ENCODE results near the gene BCAS3.
"Not testable (repeated sequence)": the region's sequence is repeated elsewhere in the genome, so short reads cannot be mapped to it uniquely, and the experiment has no call there.

Gene BCAS3

DNA sequence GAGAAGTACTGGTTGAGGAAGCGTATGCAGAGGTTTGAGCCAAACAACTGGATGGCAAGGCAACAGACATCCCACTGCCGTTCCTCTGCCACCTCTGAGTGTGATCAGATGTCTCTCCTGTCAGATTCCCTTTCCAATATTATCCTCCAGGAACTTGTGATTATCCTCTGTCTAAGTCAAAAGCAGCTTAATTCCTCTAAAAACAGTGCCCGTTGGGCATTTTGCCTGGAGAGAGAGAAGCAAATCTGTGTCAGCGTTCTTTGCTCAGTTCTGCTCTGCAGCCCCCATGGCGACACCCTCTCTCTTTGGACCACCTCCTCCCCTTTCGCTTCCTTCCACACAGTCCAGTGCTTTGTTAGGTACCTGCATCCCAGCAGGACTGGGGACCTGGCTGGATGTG is 665.9 kb downstream of the BCAS3 start:
- Mint-ChIP-seq H3K9me3 (no peaks in the 10 kb centered on the region), H3K27me3 (no peaks in the 10 kb centered on the region), H3K36me3 (ENCODE audit: low read depth) (no peaks in the 10 kb centered on the region), H3K4me3 (no peak overlapping the region), H3K27ac (no peak overlapping the region), H3K4me1 (ENCODE audit: low read depth) (no peaks in the 10 kb centered on the region)

DNA sequence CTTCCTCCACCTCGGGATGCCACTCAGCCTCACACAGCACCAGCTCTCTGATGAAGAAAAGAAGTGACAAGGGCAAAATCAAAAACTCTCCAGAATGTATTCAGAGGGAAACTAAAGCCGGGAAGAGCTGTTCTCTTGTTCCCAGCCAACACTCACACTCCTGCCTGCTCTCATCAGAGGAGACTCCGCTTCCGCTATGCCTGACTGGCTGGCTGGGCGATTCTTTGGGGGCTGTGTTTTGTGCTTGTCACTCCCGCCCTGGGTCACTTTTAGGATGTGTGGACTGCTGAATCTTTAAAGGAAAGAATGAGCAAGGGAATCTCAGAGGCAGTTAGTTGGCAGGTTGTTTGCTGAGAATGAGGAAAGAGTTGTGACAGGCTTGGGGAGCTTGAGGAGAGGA is 667.4 kb downstream of the BCAS3 start:
- Mint-ChIP-seq H3K36me3 (ENCODE audit: low read depth) (no peaks in the 10 kb centered on the region), H3K27ac (no peak overlapping the region), H3K27me3 (no peaks in the 10 kb centered on the region), H3K4me1 (ENCODE audit: low read depth) (no peaks in the 10 kb centered on the region), H3K9me3 (no peaks in the 10 kb centered on the region), H3K4me3 (no peak overlapping the region)

GRCh38 chr17:61345825-61346666 is 668.4 kb downstream of the BCAS3 start:
- H3K4me3 Mint-ChIP-seq = no peak overlapping the region
- H3K36me3 Mint-ChIP-seq (ENCODE audit: low read depth) = no peaks in the 10 kb centered on the region
- no peaks in the 10 kb centered on the region for H3K9me3 Mint-ChIP-seq
- H3K27ac Mint-ChIP-seq = no peak overlapping the region
- H3K27me3 Mint-ChIP-seq = no peaks in the 10 kb centered on the region
- no peaks in the 10 kb centered on the region for H3K4me1 Mint-ChIP-seq (ENCODE audit: low read depth)

DNA sequence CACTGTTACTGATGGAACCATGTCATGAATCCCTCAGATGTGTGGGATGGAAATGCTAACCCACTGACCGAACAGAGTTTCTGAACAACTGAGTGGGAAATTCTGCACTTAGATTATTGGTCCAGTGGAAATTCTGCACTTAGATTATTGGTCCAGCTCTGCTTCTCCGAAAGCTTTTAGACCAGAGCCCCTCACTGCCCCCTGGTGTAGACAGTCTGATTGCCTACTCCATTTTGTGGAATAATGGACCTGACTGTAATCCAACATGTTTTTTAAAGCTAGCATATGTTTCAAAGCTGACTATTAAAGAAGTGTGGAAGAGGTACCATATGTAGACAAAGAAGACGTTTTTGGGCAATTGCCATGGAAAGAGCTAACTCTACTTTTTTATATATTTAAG is 671.7 kb downstream of the BCAS3 start:
- H3K4me3 Mint-ChIP-seq = no peak overlapping the region
- H3K9me3 Mint-ChIP-seq = no peaks in the 10 kb centered on the region
- no peaks in the 10 kb centered on the region for H3K36me3 Mint-ChIP-seq (ENCODE audit: low read depth)
- H3K27me3 Mint-ChIP-seq = no peaks in the 10 kb centered on the region
- H3K27ac Mint-ChIP-seq = no peak overlapping the region
- H3K4me1 Mint-ChIP-seq (ENCODE audit: low read depth) = no peaks in the 10 kb centered on the region

- H3K27me3 Mint-ChIP-seq = no peaks in the 10 kb centered on the region
- H3K27ac Mint-ChIP-seq = no peak overlapping the region
- no peak overlapping the region for H3K4me3 Mint-ChIP-seq
- H3K4me1 Mint-ChIP-seq (ENCODE audit: low read depth) = no peaks in the 10 kb centered on the region
- H3K36me3 Mint-ChIP-seq (ENCODE audit: low read depth) = no peaks in the 10 kb centered on the region
- H3K9me3 Mint-ChIP-seq = no peaks in the 10 kb centered on the region
Observed at GRCh38 chr17:61351745-61352407, 674.2 kb downstream of the BCAS3 start.

- Mint-ChIP-seq H3K9me3 (no peaks in the 10 kb centered on the region), H3K4me3 (no peak overlapping the region), H3K4me1 (ENCODE audit: low read depth) (no peaks in the 10 kb centered on the region), H3K36me3 (ENCODE audit: low read depth) (no peaks in the 10 kb centered on the region), H3K27me3 (no peaks in the 10 kb centered on the region), H3K27ac (no peak overlapping the region)
Observed at GRCh38 chr17:61352408-61352770, 674.7 kb downstream of the BCAS3 start.

GRCh38 chr17:61352781-61353491 is 675.3 kb downstream of the BCAS3 start:
- Mint-ChIP-seq H3K9me3 (no peaks in the 10 kb centered on the region), H3K4me3 (no peak overlapping the region), H3K27ac (no peak overlapping the region), H3K27me3 (no peaks in the 10 kb centered on the region), H3K36me3 (ENCODE audit: low read depth) (no peaks in the 10 kb centered on the region), H3K4me1 (ENCODE audit: low read depth) (no peaks in the 10 kb centered on the region)

DNA sequence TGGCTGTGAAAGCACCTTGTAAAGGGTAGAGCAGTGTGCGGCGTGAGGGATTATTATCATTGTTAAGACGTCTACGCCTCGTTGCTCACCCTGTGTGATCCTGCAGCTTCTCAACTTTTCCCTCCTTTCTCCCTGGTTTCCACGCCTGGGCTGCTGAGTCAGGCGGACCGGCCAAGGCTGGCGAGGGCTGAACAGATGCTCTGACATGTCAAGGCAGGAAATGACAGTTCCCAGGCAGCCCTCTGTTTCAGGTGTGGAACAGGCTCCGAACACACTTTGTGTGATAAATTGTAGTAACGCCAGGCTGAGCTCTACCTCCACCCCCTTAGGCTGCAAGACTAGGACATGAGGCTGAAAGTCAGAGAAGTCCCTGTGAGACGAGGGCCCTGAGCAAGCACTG is 676.0 kb downstream of the BCAS3 start:
- H3K36me3 Mint-ChIP-seq (ENCODE audit: low read depth) = no peaks in the 10 kb centered on the region
- no peak overlapping the region for H3K4me3 Mint-ChIP-seq
- no peaks in the 10 kb centered on the region for H3K9me3 Mint-ChIP-seq
- no peaks in the 10 kb centered on the region for H3K27me3 Mint-ChIP-seq
- no peak overlapping the region for H3K27ac Mint-ChIP-seq
- no peaks in the 10 kb centered on the region for H3K4me1 Mint-ChIP-seq (ENCODE audit: low read depth)

GRCh38 chr17:61354895-61355874 is 677.5 kb downstream of the BCAS3 start:
- no peaks in the 10 kb centered on the region for H3K9me3 Mint-ChIP-seq
- H3K4me1 Mint-ChIP-seq (ENCODE audit: low read depth) = no peaks in the 10 kb centered on the region
- no peak overlapping the region for H3K4me3 Mint-ChIP-seq
- no peaks in the 10 kb centered on the region for H3K36me3 Mint-ChIP-seq (ENCODE audit: low read depth)
- no peak overlapping the region for H3K27ac Mint-ChIP-seq
- no peaks in the 10 kb centered on the region for H3K27me3 Mint-ChIP-seq

GRCh38 chr17:61357061-61357460 is 679.4 kb downstream of the BCAS3 start:
- not testable (repeated sequence) for H3K9me3 Mint-ChIP-seq; H3K36me3 Mint-ChIP-seq (ENCODE audit: low read depth); H3K4me3 Mint-ChIP-seq; H3K4me1 Mint-ChIP-seq (ENCODE audit: low read depth); H3K27me3 Mint-ChIP-seq; H3K27ac Mint-ChIP-seq

DNA sequence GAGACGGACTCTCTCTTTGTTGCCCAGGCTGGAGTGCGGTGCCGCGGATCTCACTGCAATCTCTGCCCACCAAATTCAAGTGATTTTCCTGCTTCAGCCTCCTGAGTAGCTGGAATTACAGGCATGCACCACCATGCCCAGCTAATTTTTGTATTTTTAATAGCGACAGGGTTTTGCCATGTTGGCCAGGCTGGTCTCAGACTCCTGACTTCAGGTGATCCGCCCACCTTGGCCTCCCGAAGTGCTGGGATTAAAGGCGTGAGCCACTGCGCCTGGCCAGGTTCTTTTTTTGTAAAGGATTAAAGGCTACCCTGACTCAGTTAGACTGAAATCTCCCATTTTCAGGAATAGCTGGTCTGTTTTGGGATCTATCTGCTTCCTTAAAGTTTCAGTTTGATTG is 681.9 kb downstream of the BCAS3 start:
- not testable (repeated sequence) for H3K27me3 Mint-ChIP-seq; H3K9me3 Mint-ChIP-seq; H3K36me3 Mint-ChIP-seq (ENCODE audit: low read depth)

GRCh38 chr17:61360318-61360943 is 682.8 kb downstream of the BCAS3 start:
- H3K27me3 Mint-ChIP-seq = no peaks in the 10 kb centered on the region
- H3K36me3 Mint-ChIP-seq (ENCODE audit: low read depth) = no peaks in the 10 kb centered on the region
- no peak overlapping the region for H3K27ac Mint-ChIP-seq
- no peaks in the 10 kb centered on the region for H3K4me1 Mint-ChIP-seq (ENCODE audit: low read depth)
- H3K4me3 Mint-ChIP-seq = no peak overlapping the region
- H3K9me3 Mint-ChIP-seq = no peaks in the 10 kb centered on the region

More for the DNA sequence above, 681.9 kb downstream of the BCAS3 start:
- not testable (repeated sequence) for H3K4me3 Mint-ChIP-seq; H3K27ac Mint-ChIP-seq; H3K4me1 Mint-ChIP-seq (ENCODE audit: low read depth)

DNA sequence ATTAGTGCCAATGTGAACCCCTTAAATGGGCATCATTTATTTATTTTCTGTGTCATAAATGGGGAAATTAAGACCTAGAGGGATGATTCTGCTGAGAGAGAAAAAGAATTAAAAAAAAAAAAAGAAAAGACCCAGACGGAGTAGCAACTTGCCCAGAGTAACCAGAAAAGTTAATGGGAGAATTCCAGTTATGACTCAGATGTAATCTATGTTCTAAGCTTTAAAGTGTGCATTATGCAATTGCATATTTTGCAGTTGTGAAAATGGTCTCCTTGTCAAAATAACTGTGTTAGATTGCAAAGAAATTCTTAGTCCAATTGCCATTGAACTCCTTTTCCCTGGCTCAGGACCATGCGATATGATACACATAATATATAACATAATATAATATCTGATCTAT is 683.4 kb downstream of the BCAS3 start:
- Mint-ChIP-seq H3K27me3 (no peaks in the 10 kb centered on the region), H3K36me3 (ENCODE audit: low read depth) (no peaks in the 10 kb centered on the region)

GRCh38 chr17:61362396-61362795 is 684.7 kb downstream of the BCAS3 start:
- Mint-ChIP-seq H3K9me3 (no peaks in the 10 kb centered on the region), H3K4me1 (ENCODE audit: low read depth) (no peaks in the 10 kb centered on the region), H3K4me3 (no peak overlapping the region), H3K27ac (no peak overlapping the region), H3K36me3 (ENCODE audit: low read depth) (no peaks in the 10 kb centered on the region), H3K27me3 (no peaks in the 10 kb centered on the region)

More for the DNA sequence above, 683.4 kb downstream of the BCAS3 start:
- Mint-ChIP-seq H3K27ac (no peak overlapping the region), H3K4me3 (no peak overlapping the region), H3K4me1 (ENCODE audit: low read depth) (no peaks in the 10 kb centered on the region), H3K9me3 (no peaks in the 10 kb centered on the region)
